Stimulated activated CD8-positive, alpha-beta memory T cell treated with anti-CD3 and anti-CD28 coated beads, Interleukin-2, amount 100 ng/mL, for 1 hour (primary cell): ENCODE data around the gene FYN.

Experiments
- DNase-seq, 2 donors: peaks; one replicate each; pipeline ENCODE4 v3.0.0-alpha.2; 2020; ENCODE audit warnings: low read depth in 2 of 2

Gene FYN

GRCh38 chr6:111831408-111831807 is 41.8 kb downstream of the FYN start:
- no peak for DNase-seq

GRCh38 chr6:111829998-111830397 is 43.3 kb downstream of the FYN start:
- no peak for DNase-seq

- DNase-seq = no peak
Measured at GRCh38 chr6:111829581-111829980, 43.7 kb downstream of the FYN start.

- DNase-seq = no peak
Measured at GRCh38 chr6:111828809-111829208, 44.4 kb downstream of the FYN start.

GRCh38 chr6:111825439-111826086 is 47.7 kb downstream of the FYN start:
- DNase-seq = no peak

- DNase-seq = no peak
Measured at GRCh38 chr6:111824608-111825337, 48.5 kb downstream of the FYN start.

GRCh38 chr6:111823831-111824607 is 49.2 kb downstream of the FYN start:
- no peak for DNase-seq

- DNase-seq = no peak
Measured at GRCh38 chr6:111823012-111823411, 50.2 kb downstream of the FYN start.

- DNase-seq = no peak
Measured at GRCh38 chr6:111819458-111819857, 53.8 kb downstream of the FYN start.

- DNase-seq = no peak
Measured at GRCh38 chr6:111818539-111819226, 54.6 kb downstream of the FYN start.

- no peak for DNase-seq
Measured at GRCh38 chr6:111817451-111818120, 55.7 kb downstream of the FYN start.

GRCh38 chr6:111813677-111814310 is 59.5 kb downstream of the FYN start:
- no peak for DNase-seq

GRCh38 chr6:111813237-111813636 is 60.0 kb downstream of the FYN start:
- no peak for DNase-seq

GRCh38 chr6:111812060-111813038 is 60.9 kb downstream of the FYN start:
- no peak for DNase-seq

- no peak for DNase-seq
Measured at GRCh38 chr6:111810294-111811131, 62.7 kb downstream of the FYN start.

- no peak for DNase-seq
Measured at GRCh38 chr6:111809766-111810165, 63.5 kb downstream of the FYN start.

- DNase-seq = no peak
Measured at GRCh38 chr6:111809264-111809663, 64.0 kb downstream of the FYN start.

- DNase-seq = no peak
Measured at GRCh38 chr6:111808493-111808892, 64.8 kb downstream of the FYN start.
